Panc1 (cell line): ENCODE data around the gene CDH23. TPM values are rescaled to one million over a fixed set of nuclear protein-coding genes. Genes with fewer than 3 reads are reported as not detected.

Experiments
- ATAC-seq: fragments of 200-7000 bp; cut with Tn5 transposase; 2 replicates; pipeline ENCODE4 v1.9.1; 2020; ENCODE audit warnings: mild to moderate bottlenecking, moderate library complexity
- BruUV-seq: library from RNA; stranded (reverse); fragments of 400-500 nt; replicated peaks from 2 replicates; lab custom pipeline; 2021; lab: Mats Ljungman, UMichigan
- CTCF ChIA-PET: fragments of 300-600 bp; sonication (Branson Sonifier 250); formaldehyde crosslinking; loops from one replicate; lab custom pipeline; 2022; ENCODE audit warnings: antibody characterized with exemption; lab: Charles Lee
- POLR2A ChIA-PET: fragments of 300-600 bp; sonication (Branson Sonifier 250); formaldehyde crosslinking; loops from one replicate; lab custom pipeline; 2022; ENCODE audit warnings: antibody characterized with exemption; lab: Charles Lee
- DNase-seq: peaks from one replicate; pipeline ENCODE4 v3.0.0-alpha.2; 2010; ENCODE audit warnings: low read depth, low spot score
- H3K27ac ChIP-seq: 2 replicates; pipeline ENCODE4 v1.5.1; 2011; ENCODE audit warnings: mild to moderate bottlenecking, low read length, inconsistent platforms
- H3K27me3 ChIP-seq: fragments of 200-500 bp; sonication (Bioruptor generic); 2 replicates; pipeline ENCODE4 v1.6.0; 2014; ENCODE audit warnings: low read length, inconsistent platforms; ENCODE audit not compliant: control insufficient read depth, insufficient read depth
- H3K36me3 ChIP-seq: fragments of 200-500 bp; sonication (Bioruptor generic); 2 replicates; pipeline ENCODE4 v1.5.1; 2014; ENCODE audit warnings: inconsistent platforms, mild to moderate bottlenecking, low read length, moderate library complexity; ENCODE audit not compliant: control insufficient read depth, insufficient read depth
- H3K4me1 ChIP-seq: 2 replicates; pipeline ENCODE4 v1.5.1; 2011; ENCODE audit warnings: inconsistent platforms, mild to moderate bottlenecking, low read length, moderate library complexity; ENCODE audit not compliant: control insufficient read depth, insufficient read depth
- H3K4me3 ChIP-seq, 2 experiments: 2 replicates each; pipeline ENCODE4 v1.5.1; 2011 to 2012; ENCODE audit warnings: low read depth in 2 of 2, low read length in 2 of 2, mild to moderate bottlenecking in 2 of 2, inconsistent platforms in 1 of 2, moderate library complexity in 1 of 2
- H3K9me3 ChIP-seq: fragments of 200-500 bp; sonication (Bioruptor generic); 2 replicates; pipeline ENCODE4 v1.5.1; 2014; ENCODE audit warnings: low read depth, mild to moderate bottlenecking, inconsistent platforms, low read length, moderate library complexity; ENCODE audit not compliant: control insufficient read depth, insufficient read depth
- CTCF ChIP-seq: fragments of 450-650 bp; IDR thresholded peaks from 2 replicates; pipeline ENCODE4 v1.5.1; 2017; ENCODE audit warnings: mild to moderate bottlenecking
- POLR2AphosphoS5 ChIP-seq: IDR thresholded peaks from 2 replicates; pipeline ENCODE4 v1.6.1; 2012; ENCODE audit warnings: mild to moderate bottlenecking, low read depth, low read length, moderate library complexity
- REST ChIP-seq, 2 experiments: IDR thresholded peaks; 2 replicates each; pipeline ENCODE4 v1.6.1; 2011 to 2012; ENCODE audit warnings: low read depth in 2 of 2, control low read depth in 1 of 2, low read length in 1 of 2, mild to moderate bottlenecking in 1 of 2, moderate library complexity in 1 of 2; ENCODE audit not compliant: insufficient read depth in 1 of 2
- SIN3A ChIP-seq: IDR thresholded peaks from 2 replicates; pipeline ENCODE4 v1.6.1; 2012; ENCODE audit warnings: low read depth, mild to moderate bottlenecking, low read length, moderate library complexity, borderline replicate concordance; ENCODE audit not compliant: insufficient read depth
- TCF7L2 ChIP-seq: IDR thresholded peaks from 2 replicates; pipeline ENCODE4 v1.6.1; 2011; ENCODE audit warnings: mild to moderate bottlenecking, low read depth, low read length, inconsistent platforms
- in situ Hi-C: cut with HindIII; loops from 2 replicates; pipeline ENCODE4 v1.10.0; 2016; ENCODE audit warnings: low sequenced_read_pairs, low pct_unique_long_range_greater_than_20kb
- intact Hi-C: fragments of 100-400 bp; cut with micrococcal nuclease; formaldehyde crosslinking; loops from one replicate; pipeline ENCODE4 v1.10.0; 2022; ENCODE audit not compliant: unreplicated experiment
- total RNA-seq: library from RNA; stranded (reverse); gene quantifications from one replicate; pipeline ENCODE4 v1.2.1, GENCODE V29; 2021; ENCODE audit not compliant: unreplicated experiment

CDH23 gene
- total RNA-seq, 1 experiment from 2014 or later: 2.7 TPM

- no TSS peak for BruUV-seq
- no peak for TF ChIP-seq SIN3A
- no peak for TF ChIP-seq CTCF
- no peak for TF ChIP-seq TCF7L2
- TF ChIP-seq REST (IDR thresholded peaks at IDR 0.05; ENCODE audit: insufficient read depth in 1 of 2, low read depth in 2 of 2, low read length in 1 of 2): no peak
- no peak for TF ChIP-seq POLR2AphosphoS5
- peaks cover 35% of the 10 kb centered on the region; the same call in 1 of the 2 replicates for H3K4me1 ChIP-seq
- intact Hi-C loops (no loop called here), in situ Hi-C loops (no loop called here)
- H3K4me3 ChIP-seq: no peak overlapping the region
- DNase-seq (no peak), ATAC-seq (no peak)
- ChIA-PET POLR2A (interaction anchor here (0.5 kb wide), 1 partner anchor 47 kb away, joined by 8 read pairs; no protein-coding TSS in a partner anchor), CTCF (interaction anchor here (0.7 to 0.8 kb wide), 2 partner anchors 11 to 1253 kb away, joined by 3 read pairs; no protein-coding TSS in a partner anchor)
- H3K9me3 ChIP-seq: no peaks in the 10 kb centered on the region
- no peaks in the 10 kb centered on the region for H3K27me3 ChIP-seq
- H3K27ac ChIP-seq: no peak overlapping the region
- no peaks in the 10 kb centered on the region for H3K36me3 ChIP-seq
Measured at GRCh38 chr10:71774916-71775702, 378.4 kb downstream of the CDH23 start.

- ATAC-seq (no peak), DNase-seq (no peak)
- no peaks in the 10 kb centered on the region for H3K36me3 ChIP-seq
- no TSS peak for BruUV-seq
- peaks cover 30% of the 10 kb centered on the region; the same call in 1 of the 2 replicates for H3K4me1 ChIP-seq
- no peaks in the 10 kb centered on the region for H3K9me3 ChIP-seq
- ChIA-PET POLR2A (no interaction called here), CTCF (no interaction called here)
- H3K27ac ChIP-seq: no peak overlapping the region
- in situ Hi-C loops: no loop called here
- H3K27me3 ChIP-seq: no peaks in the 10 kb centered on the region
- TF ChIP-seq POLR2AphosphoS5 (no peak), CTCF (no peak), REST (IDR thresholded peaks at IDR 0.05; ENCODE audit: insufficient read depth in 1 of 2, low read depth in 2 of 2, low read length in 1 of 2) (no peak), SIN3A (no peak), TCF7L2 (no peak)
- intact Hi-C loops: no loop called here
- H3K4me3 ChIP-seq: no peak overlapping the region
Measured at GRCh38 chr10:71776481-71776925, 379.8 kb downstream of the CDH23 start.
